ENCODE results near the gene CST6.

Gene CST6

GRCh38 chr11:66011785-66012303, at the start of gene CST6:
Gene CST6 (plus strand): TSS chr11:66012008. CDS start chr11:66012045, 37 bp downstream.
- DNase-seq: no peak

- no peak for DNase-seq
Measured at GRCh38 chr11:65962141-65962564, 49.7 kb upstream of the CST6 start.

GRCh38 chr11:65964906-65965305, 46.9 kb upstream of the CST6 start:
- no peak for DNase-seq

GRCh38 chr11:65965986-65966762, 45.6 kb upstream of the CST6 start:
- DNase-seq: no peak

GRCh38 chr11:65967329-65967934, 44.4 kb upstream of the CST6 start:
- DNase-seq: no peak

GRCh38 chr11:65968600-65969482, 43.0 kb upstream of the CST6 start:
- DNase-seq: peak; percentile 50

GRCh38 chr11:65972116-65972515, 39.7 kb upstream of the CST6 start:
- no peak for DNase-seq

GRCh38 chr11:65973439-65974110, 38.2 kb upstream of the CST6 start:
- DNase-seq: no peak

GRCh38 chr11:65975771-65976170, 36.0 kb upstream of the CST6 start:
- no peak for DNase-seq

- DNase-seq: no peak
Measured at GRCh38 chr11:65976216-65977176, 35.3 kb upstream of the CST6 start.

- no peak for DNase-seq
Measured at GRCh38 chr11:65977621-65978390, 34.0 kb upstream of the CST6 start.

GRCh38 chr11:65978391-65979238, 33.2 kb upstream of the CST6 start:
- DNase-seq: no peak

- DNase-seq: no peak
Measured at GRCh38 chr11:65979261-65979759, 32.5 kb upstream of the CST6 start.

- peak; percentile 70 for DNase-seq
Measured at GRCh38 chr11:65981101-65981740, 30.6 kb upstream of the CST6 start.

GRCh38 chr11:65981972-65982823, 29.6 kb upstream of the CST6 start:
- DNase-seq: no peak

GRCh38 chr11:65982824-65983588, 28.8 kb upstream of the CST6 start:
- DNase-seq: no peak

GRCh38 chr11:65983589-65983987, 28.2 kb upstream of the CST6 start:
- DNase-seq: no peak
